ENCODE results near the gene THUMPD3. TPM values are rescaled to one million over a fixed set of nuclear protein-coding genes. Genes with fewer than 3 reads are reported as not detected.
A peak's percentile ranks its signal among the peaks of the same experiment; 100 is the strongest.

Gene THUMPD3
- total RNA-seq, 1 experiment from 2014 or later, result 22.1 TPM

DNA sequence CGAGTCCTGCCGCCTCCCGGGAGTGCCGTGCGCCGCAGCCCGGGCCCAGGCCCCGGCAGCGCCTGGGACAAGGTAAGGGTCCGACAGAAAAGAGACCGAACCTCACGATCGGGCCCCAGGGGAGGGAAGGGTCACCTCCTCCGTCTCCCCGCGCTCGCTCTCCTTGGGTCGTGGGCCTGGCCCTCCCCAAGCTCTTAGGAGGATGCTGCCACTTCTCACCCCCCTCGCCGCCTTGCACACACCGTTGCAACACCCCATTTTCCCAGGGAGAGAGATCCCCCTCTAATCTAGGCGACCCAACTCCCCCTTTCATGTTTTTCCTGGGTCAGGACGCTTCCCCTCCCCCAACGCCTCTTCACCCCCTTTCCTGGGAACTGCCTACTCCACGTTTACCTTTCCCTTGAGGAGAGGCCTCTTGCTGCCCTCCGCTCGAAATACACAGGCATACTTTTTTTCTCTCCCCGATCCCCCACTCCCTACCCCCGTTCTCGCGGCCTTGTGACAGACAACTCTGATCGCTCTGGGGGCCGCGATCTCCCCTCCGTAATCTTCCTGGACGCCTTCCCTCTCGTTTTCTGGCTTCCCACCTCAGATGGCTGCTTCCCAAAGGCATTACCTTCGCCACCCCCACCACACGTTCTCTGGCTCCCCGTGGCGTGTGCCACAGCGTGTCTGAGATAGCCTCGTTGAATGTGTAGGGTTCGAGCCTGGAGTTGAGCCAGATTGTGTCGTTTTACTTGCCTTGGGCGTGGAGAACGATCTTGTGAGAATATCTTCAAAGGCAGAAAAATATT lies 35.2 kb downstream of the THUMPD3 start:
- peak overlapping the region; percentile 97 for H3K4me3 ChIP-seq (ENCODE audit: insufficient read depth, low read depth, low read length)
- DNase-seq, result peak; percentile 22

DNA sequence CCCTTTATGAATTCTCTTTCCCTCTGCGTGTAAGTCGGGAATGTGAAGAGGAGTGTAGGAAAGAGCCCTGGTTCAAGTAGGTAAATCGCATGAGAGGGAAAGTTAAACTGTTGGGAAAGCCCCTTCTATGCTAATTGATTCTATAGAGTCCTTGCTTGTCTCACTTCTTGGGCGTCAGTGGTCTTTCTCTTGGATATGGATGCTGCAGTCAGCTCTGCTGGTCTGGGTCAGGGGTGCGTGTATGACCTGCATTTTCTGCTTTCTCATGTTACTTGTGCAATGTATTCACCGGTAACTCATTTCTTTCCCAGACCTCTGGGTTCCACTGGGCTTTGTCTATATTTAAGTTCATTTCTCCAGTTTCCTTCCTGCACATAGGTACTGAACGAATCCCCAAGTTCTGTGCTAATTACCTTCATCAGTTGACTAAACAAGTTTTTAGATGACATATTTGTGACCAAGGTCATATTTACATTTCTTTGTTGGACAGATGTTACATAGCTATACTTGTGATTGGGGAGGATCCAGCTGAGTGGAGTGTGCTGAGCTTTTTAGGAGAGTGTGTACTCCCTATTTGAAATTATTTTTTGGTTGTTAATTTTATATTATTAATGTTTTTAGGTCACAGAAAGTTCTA lies 36.0 kb downstream of the THUMPD3 start:
- H3K4me3 ChIP-seq (ENCODE audit: insufficient read depth, low read depth, low read length), result peak overlapping the region; percentile 97
- peak; percentile 35 for DNase-seq
- peaks cover 6% of the 10 kb centered on the region for H3K36me3 ChIP-seq (replicated peaks; ENCODE audit: control insufficient read depth, insufficient read depth, low read length)
- H3K27me3 ChIP-seq (ENCODE audit: control insufficient read depth, insufficient read depth, low read length), result no peaks in the 10 kb centered on the region

More for the DNA sequence above, 35.2 kb downstream of the THUMPD3 start:
- Histone ChIP-seq H3K36me3 (replicated peaks; ENCODE audit: control insufficient read depth, insufficient read depth, low read length) (peaks cover 6% of the 10 kb centered on the region), H3K27me3 (ENCODE audit: control insufficient read depth, insufficient read depth, low read length) (no peaks in the 10 kb centered on the region)

DNA sequence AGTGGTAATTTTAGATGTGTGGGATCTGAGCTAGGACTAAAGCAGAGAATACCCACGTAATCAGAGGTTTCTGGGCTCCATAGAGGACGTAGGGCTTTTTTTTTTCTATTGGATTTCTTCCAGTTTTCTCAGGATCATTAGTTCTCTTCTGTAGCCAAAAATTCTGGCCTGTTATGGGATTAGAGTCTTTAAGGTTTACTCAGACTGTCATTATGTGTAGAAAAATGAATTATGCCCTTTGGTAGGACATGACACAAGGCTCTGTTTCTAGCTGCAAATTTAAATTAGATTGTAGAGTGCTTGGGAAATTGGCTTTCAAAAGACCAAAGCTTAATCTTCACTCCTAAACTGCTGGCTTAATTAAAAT lies 36.5 kb downstream of the THUMPD3 start:
- Histone ChIP-seq H3K4me3 (ENCODE audit: insufficient read depth, low read depth, low read length) (peak overlapping the region; percentile 97), H3K36me3 (replicated peaks; ENCODE audit: control insufficient read depth, insufficient read depth, low read length) (peaks cover 5% of the 10 kb centered on the region), H3K27me3 (ENCODE audit: control insufficient read depth, insufficient read depth, low read length) (no peaks in the 10 kb centered on the region)
- no peak for DNase-seq

DNA sequence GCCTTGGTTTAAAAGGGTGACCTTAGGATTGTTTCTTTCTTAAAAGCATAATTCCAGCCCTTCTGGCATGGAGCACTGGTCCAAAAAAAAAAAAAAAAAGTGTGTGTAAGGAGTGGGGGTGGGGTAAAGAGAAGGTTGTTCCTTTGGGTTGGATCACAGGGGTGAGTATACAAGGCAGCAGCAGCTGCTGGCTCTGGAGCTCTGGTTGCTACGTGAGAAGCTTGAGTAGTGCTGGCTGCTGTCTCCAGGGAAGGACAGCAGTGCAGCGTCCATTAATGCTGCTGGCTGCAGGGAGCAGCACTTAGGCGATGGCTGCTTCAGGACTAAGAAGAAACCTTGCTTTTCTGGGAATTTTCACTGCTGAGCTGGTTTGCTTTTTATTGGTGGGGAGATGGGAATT lies 36.9 kb downstream of the THUMPD3 start:
- peak; percentile 64 for DNase-seq
- Histone ChIP-seq H3K4me3 (ENCODE audit: insufficient read depth, low read depth, low read length) (peak overlapping the region; percentile 97), H3K36me3 (replicated peaks; ENCODE audit: control insufficient read depth, insufficient read depth, low read length) (peaks cover 3% of the 10 kb centered on the region), H3K27me3 (ENCODE audit: control insufficient read depth, insufficient read depth, low read length) (no peaks in the 10 kb centered on the region)

DNA sequence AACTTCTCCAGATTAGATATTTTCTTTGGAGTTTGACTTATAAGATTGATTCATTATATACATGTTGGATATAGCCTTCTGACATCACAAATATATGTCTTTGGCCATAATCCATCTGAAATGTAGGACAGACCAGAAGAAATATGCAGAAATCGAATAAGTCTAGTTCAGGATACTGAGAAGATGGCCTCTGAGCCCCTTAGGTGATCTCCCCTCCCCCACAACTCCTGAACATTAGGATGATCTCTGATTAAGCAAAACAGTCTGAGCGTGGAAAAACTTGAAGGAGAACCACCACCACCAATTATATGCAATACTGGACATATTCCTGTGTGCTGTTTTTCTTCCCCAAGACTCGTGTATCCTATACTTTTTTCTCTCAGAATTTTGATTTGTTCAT lies 37.8 kb downstream of the THUMPD3 start:
- Histone ChIP-seq H3K27me3 (ENCODE audit: control insufficient read depth, insufficient read depth, low read length) (no peaks in the 10 kb centered on the region), H3K36me3 (replicated peaks; ENCODE audit: control insufficient read depth, insufficient read depth, low read length) (no peaks in the 10 kb centered on the region), H3K4me3 (ENCODE audit: insufficient read depth, low read depth, low read length) (no peak overlapping the region)
- DNase-seq, result peak; percentile 21

DNA sequence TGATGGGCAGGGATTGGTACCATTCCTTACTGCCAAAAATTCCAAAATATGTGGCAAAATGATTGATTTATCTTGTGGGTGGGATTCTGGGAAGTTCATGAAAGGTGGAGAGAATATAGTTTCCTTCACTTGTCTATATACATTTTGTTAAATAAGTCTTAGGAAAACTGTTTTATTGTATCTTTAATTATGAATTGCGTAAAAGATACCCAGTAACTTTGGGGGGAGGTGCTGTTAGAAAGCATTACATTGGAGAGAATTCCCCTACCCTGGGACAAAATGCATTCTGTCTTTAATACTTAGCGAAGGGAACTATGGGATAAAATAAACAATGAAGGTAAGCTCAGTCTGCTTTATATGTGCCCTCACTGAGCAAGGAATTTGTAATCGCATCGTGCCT lies 39.1 kb downstream of the THUMPD3 start:
- no peak overlapping the region for H3K4me3 ChIP-seq (ENCODE audit: insufficient read depth, low read depth, low read length)
- no peak for DNase-seq
- no peaks in the 10 kb centered on the region for H3K36me3 ChIP-seq (replicated peaks; ENCODE audit: control insufficient read depth, insufficient read depth, low read length)
- H3K27me3 ChIP-seq (ENCODE audit: control insufficient read depth, insufficient read depth, low read length), result no peaks in the 10 kb centered on the region

DNA sequence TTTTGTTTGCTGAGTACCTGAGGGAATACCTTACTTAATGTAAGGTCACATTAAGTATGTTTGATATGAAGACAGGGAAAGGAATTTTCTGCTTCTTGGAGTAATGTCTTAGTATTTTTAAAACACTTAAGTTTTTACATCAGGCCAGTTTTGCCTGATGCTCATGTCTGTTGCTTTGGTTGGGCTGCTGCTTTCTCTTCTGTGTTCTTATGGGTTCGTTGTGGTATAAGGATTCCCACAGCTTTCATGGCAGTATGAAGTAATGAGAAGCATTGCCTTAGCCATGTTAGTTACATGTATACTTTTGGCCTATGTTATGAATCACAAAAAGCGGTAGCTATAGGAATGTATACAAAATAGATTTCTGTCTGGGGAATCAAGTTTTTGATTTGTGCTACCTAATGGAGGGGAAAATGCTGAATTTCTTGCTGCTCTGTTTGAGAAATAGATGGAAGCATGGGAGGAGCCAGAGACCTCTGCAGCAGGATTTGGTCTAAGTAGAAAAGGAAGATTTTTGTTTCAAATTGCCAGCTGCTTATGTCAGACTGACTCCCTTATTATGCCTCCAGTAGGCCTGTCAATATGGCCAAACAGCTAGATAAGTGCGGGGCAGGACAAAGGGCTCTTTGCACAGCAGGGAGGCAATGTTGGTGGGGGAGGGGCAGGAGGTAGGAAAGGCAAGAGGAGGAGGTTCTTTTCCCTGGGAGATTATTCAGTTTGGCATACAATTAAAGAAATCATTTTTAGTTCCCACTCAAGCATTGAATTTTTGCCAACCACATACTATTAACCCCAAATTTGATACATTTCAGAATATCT lies 39.8 kb downstream of the THUMPD3 start:
- Histone ChIP-seq H3K36me3 (replicated peaks; ENCODE audit: control insufficient read depth, insufficient read depth, low read length) (no peaks in the 10 kb centered on the region), H3K4me3 (ENCODE audit: insufficient read depth, low read depth, low read length) (no peak overlapping the region), H3K27me3 (ENCODE audit: control insufficient read depth, insufficient read depth, low read length) (no peaks in the 10 kb centered on the region)
- DNase-seq, result peak; percentile 72

DNA sequence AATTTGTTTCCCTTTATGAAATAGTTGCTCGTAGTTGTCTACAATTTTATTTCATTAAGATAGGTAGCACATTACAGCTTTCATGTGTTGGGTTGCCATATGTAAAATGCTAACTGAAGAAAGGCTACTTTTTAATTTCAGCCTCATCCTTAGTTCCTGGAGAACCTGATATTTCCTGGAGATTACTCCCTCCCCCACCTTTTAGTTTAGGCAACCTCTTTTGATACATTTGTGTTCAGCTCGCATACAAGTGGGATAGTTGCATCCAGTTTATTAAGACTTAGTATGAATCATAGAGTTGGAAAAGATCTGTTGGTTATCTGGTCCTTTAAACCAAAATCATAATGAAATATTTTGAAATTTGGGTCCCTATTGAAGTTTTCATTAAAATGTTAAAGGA lies 40.6 kb downstream of the THUMPD3 start:
- Histone ChIP-seq H3K36me3 (replicated peaks; ENCODE audit: control insufficient read depth, insufficient read depth, low read length) (no peaks in the 10 kb centered on the region), H3K4me3 (ENCODE audit: insufficient read depth, low read depth, low read length) (no peak overlapping the region), H3K27me3 (ENCODE audit: control insufficient read depth, insufficient read depth, low read length) (no peaks in the 10 kb centered on the region)
- no peak for DNase-seq

DNA sequence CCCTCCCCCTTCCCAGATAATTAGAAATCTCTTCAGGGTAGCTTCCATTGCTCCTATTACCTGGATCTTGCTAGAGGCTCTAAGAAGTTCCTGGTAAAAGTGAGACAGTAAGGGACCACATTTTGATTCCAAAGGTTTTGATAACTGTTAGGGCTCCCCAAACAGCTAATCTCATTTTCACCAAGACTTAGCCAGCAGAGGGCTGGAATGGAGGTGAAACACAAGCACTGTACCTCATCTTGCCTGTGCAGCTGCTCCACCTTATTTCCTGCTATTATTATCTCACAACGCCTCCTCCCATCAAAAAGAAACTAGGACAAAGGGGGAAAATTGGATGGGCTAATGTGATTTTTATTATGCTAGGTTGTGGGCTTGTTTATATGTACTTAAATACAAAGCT lies 41.8 kb downstream of the THUMPD3 start:
- Histone ChIP-seq H3K27me3 (ENCODE audit: control insufficient read depth, insufficient read depth, low read length) (no peaks in the 10 kb centered on the region), H3K36me3 (replicated peaks; ENCODE audit: control insufficient read depth, insufficient read depth, low read length) (no peaks in the 10 kb centered on the region), H3K4me3 (ENCODE audit: insufficient read depth, low read depth, low read length) (no peak overlapping the region)
- DNase-seq, result peak; percentile 23

DNA sequence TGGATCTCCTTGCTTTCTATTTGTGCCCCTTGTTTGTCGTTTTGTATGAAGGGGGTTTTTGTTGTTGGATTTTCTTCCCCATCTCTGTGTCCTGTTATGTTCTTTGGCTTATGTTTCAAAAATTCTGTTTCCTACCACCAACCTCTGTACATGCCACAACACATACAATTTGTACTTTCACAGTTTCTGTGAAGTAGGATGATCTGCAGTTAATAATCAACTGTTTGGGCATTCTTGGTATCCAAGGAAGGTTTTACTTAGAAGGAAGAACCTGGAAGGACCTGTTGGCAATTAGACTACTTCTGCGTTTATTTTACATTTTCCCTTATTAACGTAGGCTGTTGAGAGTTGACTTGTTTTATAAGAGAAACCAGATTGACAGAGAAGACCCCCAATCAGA lies 42.9 kb downstream of the THUMPD3 start:
- no peak overlapping the region for H3K4me3 ChIP-seq (ENCODE audit: insufficient read depth, low read depth, low read length)

DNA sequence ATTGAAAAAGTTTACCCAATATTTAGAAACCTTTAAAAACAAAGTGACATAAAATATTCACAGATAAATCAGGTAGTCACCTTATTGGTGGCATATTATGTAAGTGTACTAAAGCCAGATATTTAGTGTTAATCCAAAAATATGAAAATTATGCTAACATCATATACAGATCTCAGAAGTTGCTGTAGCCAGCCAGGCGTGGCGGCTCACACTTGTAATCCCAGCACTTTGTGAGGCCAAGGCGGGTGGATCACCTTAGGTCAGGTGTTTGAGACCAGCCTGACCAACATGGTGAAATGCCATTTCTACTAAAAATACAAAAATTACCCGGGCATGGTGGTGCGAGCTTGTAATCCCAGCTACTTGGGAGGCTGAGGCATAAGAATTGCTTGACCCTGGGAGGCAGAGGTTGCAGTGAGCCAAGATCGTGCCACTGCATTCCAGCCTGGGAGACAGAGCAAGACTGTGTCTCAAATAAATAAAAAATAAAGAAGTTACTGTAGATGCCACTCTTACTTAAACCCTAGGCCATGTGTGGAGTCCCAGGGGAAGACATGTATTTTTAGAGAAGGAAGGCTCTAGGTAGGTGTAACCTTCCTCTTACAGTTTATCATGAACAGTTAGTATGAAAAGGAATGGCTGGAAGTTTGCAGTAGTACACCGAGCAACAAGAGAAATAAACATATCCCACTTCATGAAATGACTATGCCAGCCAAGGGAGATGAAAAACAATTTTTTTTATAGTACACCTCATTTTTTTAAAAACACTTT lies 44.2 kb downstream of the THUMPD3 start:
- no peak for DNase-seq
- no peaks in the 10 kb centered on the region for H3K27me3 ChIP-seq (ENCODE audit: control insufficient read depth, insufficient read depth, low read length)
- no peak overlapping the region for H3K4me3 ChIP-seq (ENCODE audit: insufficient read depth, low read depth, low read length)
- H3K36me3 ChIP-seq (replicated peaks; ENCODE audit: control insufficient read depth, insufficient read depth, low read length), result no peaks in the 10 kb centered on the region

More for the DNA sequence above, 42.9 kb downstream of the THUMPD3 start:
- no peaks in the 10 kb centered on the region for H3K36me3 ChIP-seq (replicated peaks; ENCODE audit: control insufficient read depth, insufficient read depth, low read length)
- no peak for DNase-seq
- no peaks in the 10 kb centered on the region for H3K27me3 ChIP-seq (ENCODE audit: control insufficient read depth, insufficient read depth, low read length)

DNA sequence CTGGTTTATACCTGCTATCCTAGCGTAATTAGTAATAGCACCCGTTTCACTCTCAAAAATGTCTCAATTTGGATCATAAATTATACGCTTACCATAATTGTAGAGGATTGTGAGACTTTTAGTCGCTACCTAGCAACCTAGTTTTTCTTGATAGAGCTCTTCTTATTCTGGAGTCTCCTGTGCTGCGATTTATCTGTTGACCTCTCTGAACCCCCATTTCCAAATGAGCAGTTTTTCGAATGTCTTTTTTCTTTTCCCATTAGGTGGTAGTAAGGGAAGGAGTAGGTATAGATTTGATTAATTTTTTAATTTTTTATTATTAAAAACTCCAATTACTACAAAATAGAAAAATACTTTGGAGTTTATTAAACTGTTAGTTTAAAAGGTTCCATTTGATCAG lies 45.2 kb downstream of the THUMPD3 start:
- no peak for DNase-seq
- Histone ChIP-seq H3K27me3 (ENCODE audit: control insufficient read depth, insufficient read depth, low read length) (no peaks in the 10 kb centered on the region), H3K4me3 (ENCODE audit: insufficient read depth, low read depth, low read length) (no peak overlapping the region), H3K36me3 (replicated peaks; ENCODE audit: control insufficient read depth, insufficient read depth, low read length) (no peaks in the 10 kb centered on the region)

DNA sequence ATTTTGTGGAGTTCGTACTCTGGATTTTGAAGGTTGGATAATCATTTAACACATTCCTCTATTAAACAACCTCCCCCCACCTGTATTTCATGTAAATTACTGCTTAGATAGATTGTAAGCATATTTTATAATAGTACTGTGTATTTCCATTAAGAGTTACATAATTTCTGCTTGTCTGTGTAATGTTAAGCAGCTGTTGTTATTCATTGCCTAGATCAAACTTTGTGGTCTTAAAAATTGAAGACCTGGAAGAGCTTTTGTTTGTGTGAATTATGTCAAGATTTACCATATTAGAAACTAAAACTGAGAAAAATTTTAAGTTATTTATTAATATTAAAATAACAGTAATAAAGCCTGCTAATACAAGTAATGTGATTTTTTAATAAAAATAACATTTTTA lies 45.7 kb downstream of the THUMPD3 start:
- Histone ChIP-seq H3K36me3 (replicated peaks; ENCODE audit: control insufficient read depth, insufficient read depth, low read length) (no peaks in the 10 kb centered on the region), H3K4me3 (ENCODE audit: insufficient read depth, low read depth, low read length) (no peak overlapping the region), H3K27me3 (ENCODE audit: control insufficient read depth, insufficient read depth, low read length) (no peaks in the 10 kb centered on the region)
- DNase-seq, result no peak
